ENCODE measurements around the gene HBB. TPM values are rescaled to one million over a fixed set of nuclear protein-coding genes. Genes with fewer than 3 reads are reported as not detected.

Gene HBB
- not detected in 2 replicates for total RNA-seq (2021)
- long read RNA-seq: 0 reads

GRCh38 chr11:5226732-5227310, at the start of gene HBB:
HBB (minus strand) TSS chr11:5227071; CDS start chr11:5227021, 50 bp downstream.
- Histone ChIP-seq H3K27ac (ENCODE audit: insufficient read length, low read depth, low read length) (no peak within 1 kb of the TSS), H3K56ac (ENCODE audit: insufficient read length, low read depth, low read length) (no peak within 1 kb of the TSS), H3K9me3 (ENCODE audit: control insufficient read depth, low read depth, low read length) (no peaks in the 10 kb centered on the region), H3K14ac (ENCODE audit: insufficient read depth, low read length) (no peak within 1 kb of the TSS), H3K23ac (ENCODE audit: insufficient read length, low read depth, low read length) (no peak within 1 kb of the TSS), H2BK15ac (ENCODE audit: low read depth, low read length) (no peak within 1 kb of the TSS), H3K4me2 (ENCODE audit: insufficient read depth, insufficient read length, low read length) (no peak within 1 kb of the TSS), H3K27me3 (ENCODE audit: insufficient read depth, low read length) (no peaks in the 10 kb centered on the region), H3K4me1 (ENCODE audit: insufficient read depth, low read length) (no peaks in the 10 kb centered on the region), H3T11ph (ENCODE audit: low read length) (no peak within 1 kb of the TSS), H3K18ac (ENCODE audit: insufficient read length, low read depth, low read length) (no peak within 1 kb of the TSS), H3K4ac (ENCODE audit: low read depth, low read length) (no peak within 1 kb of the TSS), H2AFZ (ENCODE audit: low read length) (no peak within 1 kb of the TSS), H2BK120ac (ENCODE audit: low read depth, low read length, poor library complexity, severe bottlenecking) (no peak within 1 kb of the TSS), H2BK5ac (ENCODE audit: insufficient read length, low read length) (no peak within 1 kb of the TSS), H2BK12ac (ENCODE audit: insufficient read length, low read depth, low read length) (no peak within 1 kb of the TSS), H3K9ac (ENCODE audit: extremely low read depth, insufficient read length, low read length) (no peak within 1 kb of the TSS), H3K23me2 (ENCODE audit: insufficient read length, low read depth, low read length, poor library complexity, severe bottlenecking) (no peaks in the 10 kb centered on the region), H4K91ac (ENCODE audit: insufficient read length, low read depth, low read length) (no peak within 1 kb of the TSS), H4K20me1 (ENCODE audit: control insufficient read depth, insufficient read depth, insufficient read length) (no peaks in the 10 kb centered on the region), H2BK20ac (ENCODE audit: low read depth, low read length, poor library complexity, severe bottlenecking) (no peak within 1 kb of the TSS), H4K8ac (replicated peaks; ENCODE audit: insufficient read length, low read depth, low read length) (no peak within 1 kb of the TSS), H4K5ac (ENCODE audit: insufficient read length, low read depth, low read length) (no peak within 1 kb of the TSS), H3K79me1 (ENCODE audit: insufficient read depth, low read depth, low read length, poor library complexity, severe bottlenecking) (no peaks in the 10 kb centered on the region), H2AK5ac (ENCODE audit: insufficient read length, low read length) (no peak within 1 kb of the TSS), H3K79me2 (ENCODE audit: insufficient read depth, low read length) (no peaks in the 10 kb centered on the region)
- no CpG with 5 or more reads among the region's 3 CpGs for WGBS (ENCODE audit: extremely low coverage, insufficient read length, low lambda C conversion rate)
- H3K4me1 Mint-ChIP-seq: no peaks in the 10 kb centered on the region
- TF ChIP-seq, protein P1, sequence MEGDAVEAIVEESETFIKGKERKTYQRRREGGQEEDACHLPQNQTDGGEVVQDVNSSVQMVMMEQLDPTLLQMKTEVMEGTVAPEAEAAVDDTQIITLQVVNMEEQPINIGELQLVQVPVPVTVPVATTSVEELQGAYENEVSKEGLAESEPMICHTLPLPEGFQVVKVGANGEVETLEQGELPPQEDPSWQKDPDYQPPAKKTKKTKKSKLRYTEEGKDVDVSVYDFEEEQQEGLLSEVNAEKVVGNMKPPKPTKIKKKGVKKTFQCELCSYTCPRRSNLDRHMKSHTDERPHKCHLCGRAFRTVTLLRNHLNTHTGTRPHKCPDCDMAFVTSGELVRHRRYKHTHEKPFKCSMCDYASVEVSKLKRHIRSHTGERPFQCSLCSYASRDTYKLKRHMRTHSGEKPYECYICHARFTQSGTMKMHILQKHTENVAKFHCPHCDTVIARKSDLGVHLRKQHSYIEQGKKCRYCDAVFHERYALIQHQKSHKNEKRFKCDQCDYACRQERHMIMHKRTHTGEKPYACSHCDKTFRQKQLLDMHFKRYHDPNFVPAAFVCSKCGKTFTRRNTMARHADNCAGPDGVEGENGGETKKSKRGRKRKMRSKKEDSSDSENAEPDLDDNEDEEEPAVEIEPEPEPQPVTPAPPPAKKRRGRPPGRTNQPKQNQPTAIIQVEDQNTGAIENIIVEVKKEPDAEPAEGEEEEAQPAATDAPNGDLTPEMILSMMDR (conservative IDR thresholded peaks at IDR 0.05): no peak
- H3K36me3 Mint-ChIP-seq (ENCODE audit: insufficient read depth in 1 of 3, low read depth in 3 of 3): peaks cover 3 to 6% (median 3%) of the 10 kb centered on the region in 3 experiments; a peak in 5 of 7 replicates
- H3K9me3 Mint-ChIP-seq: peaks cover 7% of the 10 kb centered on the region in 2 experiments
- no peaks in the 10 kb centered on the region for H3K27me3 Mint-ChIP-seq (ENCODE audit: low read depth)
- H3K27ac Mint-ChIP-seq: no peak within 1 kb of the TSS; a peak in 1 of 7 replicates
- no peak within 1 kb of the TSS for H3K4me3 Mint-ChIP-seq
- DNase-seq: no peak

Measured in H9 (cell line).